ENCODE measurements around the gene ANO8. TPM values are rescaled to one million over a fixed set of nuclear protein-coding genes. Genes with fewer than 3 reads are reported as not detected.
A peak's percentile ranks its signal among the peaks of the same experiment; 100 is the strongest.

Gene ANO8
- polyA plus RNA-seq, 3 donors, result 0.11 to 14.1 TPM; not detected in 1

DNA sequence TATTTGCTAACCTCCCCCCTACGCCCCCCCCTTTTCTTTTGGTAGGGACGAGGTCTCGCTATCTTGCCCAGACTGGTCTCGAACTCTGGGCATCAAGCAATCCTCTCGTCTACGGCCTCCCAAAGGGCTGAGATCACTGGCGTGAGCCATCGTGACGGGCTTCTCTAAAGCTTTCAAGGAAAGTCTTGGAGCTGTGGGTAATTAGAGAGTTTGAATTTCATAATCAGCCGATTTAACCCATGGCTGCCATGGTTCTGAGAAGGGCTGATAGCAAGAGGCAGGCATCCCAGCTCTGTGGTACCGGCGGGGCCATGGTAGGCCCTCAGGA is 30.8 kb downstream of the ANO8 start:
- Histone ChIP-seq H3K9me3 (replicated peaks in 1 of 2; ENCODE audit: control insufficient read depth in 1 of 2, insufficient read depth in 1 of 2, low read length in 2 of 2) (no peaks in the 10 kb centered on the region), H3K36me3 (replicated peaks in 1 of 2; ENCODE audit: control insufficient read depth in 1 of 2, insufficient read depth in 2 of 2, low read length in 2 of 2) (peaks cover 2% of the 10 kb centered on the region in 2 donors), H3K9ac (ENCODE audit: insufficient read depth, low read length, poor library complexity, severe bottlenecking) (no peak overlapping the region), H3K27me3 (ENCODE audit: control insufficient read depth in 2 of 2, insufficient read depth in 2 of 2, low read length in 2 of 2) (no peaks in the 10 kb centered on the region), H4K20me1 (ENCODE audit: insufficient read depth, low read length) (peaks cover 18% of the 10 kb centered on the region), H3K4me1 (ENCODE audit: control insufficient read depth in 1 of 2, insufficient read depth in 2 of 2, low read length in 2 of 2) (peaks cover 42 to 48% of the 10 kb centered on the region in 2 donors), H3K79me2 (ENCODE audit: insufficient read depth, low read length) (peaks cover 41% of the 10 kb centered on the region), H3K27ac (ENCODE audit: low read depth in 1 of 2, low read length in 2 of 2) (no peak overlapping the region), H3K4me3 (replicated peaks in 1 of 3; ENCODE audit: low read depth in 2 of 3, low read length in 3 of 3) (peak overlapping the region in 1 of 3 experiments; percentile 81), H3K4me2 (replicated peaks; ENCODE audit: extremely low read depth, low read length, poor library complexity, severe bottlenecking) (peak overlapping the region; percentile 97), H2AFZ (ENCODE audit: insufficient read depth, low read depth, low read length, poor library complexity, severe bottlenecking) (no peak overlapping the region)
- peak overlapping the region in 1 of 2 donors; percentile 50 for H3K4me3 Mint-ChIP-seq
- H3K4me1 Mint-ChIP-seq, result peaks cover 33% of the 10 kb centered on the region
- H3K27me3 Mint-ChIP-seq (ENCODE audit: low read depth in 3 of 3), result peaks cover 0 to 3% (median 0%) of the 10 kb centered on the region in 3 donors
- no peak for DNase-seq
- WGBS (ENCODE audit: insufficient coverage), result 86% methylated on average over 11 of the region's 12 CpGs
- intact Hi-C loops (cut with micrococcal nuclease), result loop anchor here in 1 of 2 donors (2.0 to 5.0 kb wide), 2 partner anchors 33 to 37 kb away; partner anchors contain the start of genes BABAM1 and GTPBP3
- H3K36me3 Mint-ChIP-seq, result peaks cover 6 to 19% of the 10 kb centered on the region in 2 donors
- peak overlapping the region in 2 of 7 donors; percentile 77 to 79 for H3K27ac Mint-ChIP-seq
- TF ChIP-seq, protein P1, sequence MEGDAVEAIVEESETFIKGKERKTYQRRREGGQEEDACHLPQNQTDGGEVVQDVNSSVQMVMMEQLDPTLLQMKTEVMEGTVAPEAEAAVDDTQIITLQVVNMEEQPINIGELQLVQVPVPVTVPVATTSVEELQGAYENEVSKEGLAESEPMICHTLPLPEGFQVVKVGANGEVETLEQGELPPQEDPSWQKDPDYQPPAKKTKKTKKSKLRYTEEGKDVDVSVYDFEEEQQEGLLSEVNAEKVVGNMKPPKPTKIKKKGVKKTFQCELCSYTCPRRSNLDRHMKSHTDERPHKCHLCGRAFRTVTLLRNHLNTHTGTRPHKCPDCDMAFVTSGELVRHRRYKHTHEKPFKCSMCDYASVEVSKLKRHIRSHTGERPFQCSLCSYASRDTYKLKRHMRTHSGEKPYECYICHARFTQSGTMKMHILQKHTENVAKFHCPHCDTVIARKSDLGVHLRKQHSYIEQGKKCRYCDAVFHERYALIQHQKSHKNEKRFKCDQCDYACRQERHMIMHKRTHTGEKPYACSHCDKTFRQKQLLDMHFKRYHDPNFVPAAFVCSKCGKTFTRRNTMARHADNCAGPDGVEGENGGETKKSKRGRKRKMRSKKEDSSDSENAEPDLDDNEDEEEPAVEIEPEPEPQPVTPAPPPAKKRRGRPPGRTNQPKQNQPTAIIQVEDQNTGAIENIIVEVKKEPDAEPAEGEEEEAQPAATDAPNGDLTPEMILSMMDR (IDR thresholded peaks at IDR 0.05), result no peak
- peaks cover 0 to 3% (median 0%) of the 10 kb centered on the region in 7 donors for H3K9me3 Mint-ChIP-seq

DNA sequence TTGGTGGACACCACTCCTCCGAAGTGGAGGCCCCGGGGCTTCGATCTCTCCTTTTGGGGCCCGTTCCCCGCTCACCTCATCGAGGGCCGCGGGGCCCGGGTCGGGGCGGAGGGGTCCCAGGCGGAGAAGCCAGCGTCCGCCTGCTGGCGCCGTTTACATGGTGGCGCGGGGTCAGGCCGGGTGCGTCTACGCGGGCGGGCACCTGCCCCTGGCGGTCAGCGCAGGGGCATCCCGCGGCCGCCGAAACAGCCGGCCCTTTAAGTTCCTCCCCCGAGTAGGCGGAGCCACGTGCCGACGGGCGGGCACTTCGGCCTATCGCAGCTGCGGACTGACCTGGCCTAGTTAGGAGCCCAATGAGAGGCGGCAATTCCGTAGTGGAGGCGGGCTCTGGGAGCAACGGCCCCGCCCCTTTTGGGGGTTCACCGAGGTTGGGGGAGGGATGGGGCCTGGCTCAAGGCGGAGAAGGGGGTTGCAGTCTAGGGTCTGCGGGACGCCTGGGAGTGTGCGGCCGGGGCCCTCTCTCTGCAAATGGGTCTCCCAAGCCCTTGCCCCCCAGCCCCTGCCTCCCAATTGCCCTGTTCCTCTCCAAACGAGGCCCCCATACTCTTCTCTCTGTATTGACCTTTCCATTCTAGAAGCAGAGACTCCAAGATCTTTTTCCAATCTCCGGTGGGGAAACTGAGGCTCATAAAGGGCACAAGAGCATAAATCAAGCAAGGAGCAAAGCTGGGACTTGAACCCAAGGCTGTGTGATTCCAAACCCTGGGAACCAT is 31.3 kb downstream of the ANO8 start, which contains the start of gene ABHD8:
Gene ABHD8, minus strand, starts transcription at position 259 of the 773 bp plus-strand sequence. CDS start 1,809 bp downstream, outside the sequence.
- peak within 1 kb of the TSS; percentile 84 for H2AFZ ChIP-seq (ENCODE audit: insufficient read depth, low read depth, low read length, poor library complexity, severe bottlenecking)
- H3K9ac ChIP-seq (ENCODE audit: insufficient read depth, low read length, poor library complexity, severe bottlenecking), result peak within 1 kb of the TSS; percentile 65
- peaks cover 33% of the 10 kb centered on the region for H3K4me1 Mint-ChIP-seq
- peaks cover 47% of the 10 kb centered on the region for H3K79me2 ChIP-seq (ENCODE audit: insufficient read depth, low read length)
- H3K36me3 ChIP-seq (replicated peaks in 1 of 2; ENCODE audit: control insufficient read depth in 1 of 2, insufficient read depth in 2 of 2, low read length in 2 of 2), result peaks cover 2 to 8% of the 10 kb centered on the region in 2 donors
- H3K27me3 ChIP-seq (ENCODE audit: control insufficient read depth in 2 of 2, insufficient read depth in 2 of 2, low read length in 2 of 2), result no peaks in the 10 kb centered on the region
- peaks cover 2 to 4% of the 10 kb centered on the region in 2 donors for H3K9me3 ChIP-seq (replicated peaks in 1 of 2; ENCODE audit: control insufficient read depth in 1 of 2, insufficient read depth in 1 of 2, low read length in 2 of 2)
- H3K4me3 Mint-ChIP-seq, result peak within 1 kb of the TSS; percentile 83 to 88
- H3K4me1 ChIP-seq (ENCODE audit: control insufficient read depth in 1 of 2, insufficient read depth in 2 of 2, low read length in 2 of 2), result peaks cover 42 to 46% of the 10 kb centered on the region in 2 donors
- peaks cover 9 to 25% of the 10 kb centered on the region in 2 donors for H3K36me3 Mint-ChIP-seq
- H3K27ac ChIP-seq (ENCODE audit: low read depth in 1 of 2, low read length in 2 of 2), result peak within 1 kb of the TSS; percentile 33 to 55
- TF ChIP-seq, protein P1 (IDR thresholded peaks at IDR 0.05), result peak; percentile 74
- 1% methylated on average over 49 of the region's 52 CpGs for WGBS (ENCODE audit: insufficient coverage)
- peaks cover 0 to 8% (median 5%) of the 10 kb centered on the region in 7 donors for H3K9me3 Mint-ChIP-seq
- H3K4me3 ChIP-seq (replicated peaks in 1 of 3; ENCODE audit: low read depth in 2 of 3, low read length in 3 of 3), result peak within 1 kb of the TSS; percentile 63 to 81 (median 80)
- intact Hi-C loops (cut with micrococcal nuclease), result loop anchor here in 1 of 2 donors (5.0 kb wide), 1 partner anchor 34 kb away; the partner anchor contains the start of gene GTPBP3
- DNase-seq, result peak; percentile 94 to 97 (median 97)
- no peaks in the 10 kb centered on the region for H3K27me3 Mint-ChIP-seq (ENCODE audit: low read depth in 3 of 3)
- H4K20me1 ChIP-seq (ENCODE audit: insufficient read depth, low read length), result peaks cover 18% of the 10 kb centered on the region
- peak within 1 kb of the TSS; percentile 42 to 79 (median 74) for H3K27ac Mint-ChIP-seq
- peak within 1 kb of the TSS; percentile 97 for H3K4me2 ChIP-seq (replicated peaks; ENCODE audit: extremely low read depth, low read length, poor library complexity, severe bottlenecking)

Measured in CD14-positive monocyte (primary cell).